GM18873 (cell line): Measurements from ENCODE around the gene PHC2.

Experiments used
- ATAC-seq: cut with Tn5 transposase; IDR thresholded peaks from one replicate; pipeline ENCODE4 v1.9.1; 2021; ENCODE audit warnings: mild to moderate bottlenecking, moderate library complexity, moderate number of reproducible peaks; ENCODE audit not compliant: unreplicated experiment, low FRiP score

Gene PHC2

GRCh38 chr1:33373606-33374005, 57.3 kb downstream of the PHC2 start:
- ATAC-seq = no peak

GRCh38 chr1:33372677-33373076, 58.2 kb downstream of the PHC2 start:
- ATAC-seq = no peak

- no peak for ATAC-seq
Measured at GRCh38 chr1:33372162-33372561, 58.7 kb downstream of the PHC2 start.

- no peak for ATAC-seq
Measured at GRCh38 chr1:33371334-33371733, 59.6 kb downstream of the PHC2 start.

GRCh38 chr1:33370827-33371226, 60.1 kb downstream of the PHC2 start:
- no peak for ATAC-seq

GRCh38 chr1:33370301-33370700, 60.6 kb downstream of the PHC2 start:
- ATAC-seq = no peak

GRCh38 chr1:33369764-33370163, 61.1 kb downstream of the PHC2 start:
- ATAC-seq = no peak

- no peak for ATAC-seq
Measured at GRCh38 chr1:33369081-33369480, 61.8 kb downstream of the PHC2 start.

GRCh38 chr1:33368431-33368830, 62.5 kb downstream of the PHC2 start:
- ATAC-seq = no peak

- no peak for ATAC-seq
Measured at GRCh38 chr1:33367485-33368405, 63.1 kb downstream of the PHC2 start.

GRCh38 chr1:33366762-33367484, 64.0 kb downstream of the PHC2 start:
- ATAC-seq = no peak

GRCh38 chr1:33365560-33365997, 65.3 kb downstream of the PHC2 start:
- ATAC-seq = no peak

- ATAC-seq = no peak
Measured at GRCh38 chr1:33364565-33364918, 66.4 kb downstream of the PHC2 start.

- no peak for ATAC-seq
Measured at GRCh38 chr1:33363470-33363861, 67.4 kb downstream of the PHC2 start.

GRCh38 chr1:33363021-33363420, 67.9 kb downstream of the PHC2 start:
- ATAC-seq = no peak

- no peak for ATAC-seq
Measured at GRCh38 chr1:33361532-33362235, 69.2 kb downstream of the PHC2 start.

- no peak for ATAC-seq
Measured at GRCh38 chr1:33360367-33360766, 70.5 kb downstream of the PHC2 start.

GRCh38 chr1:33359931-33360330, 71.0 kb downstream of the PHC2 start:
- ATAC-seq = no peak

GRCh38 chr1:33358795-33359503, 71.9 kb downstream of the PHC2 start:
- no peak for ATAC-seq

- no peak for ATAC-seq
Measured at GRCh38 chr1:33358114-33358794, 72.6 kb downstream of the PHC2 start.
